GM12801 (cell line): ENCODE measurements around the gene KLB.

Source experiments
- TF ChIP-seq, protein P1 (sequence below): IDR thresholded peaks from one replicate; pipeline ENCODE4 v1.5.1; 2011; ENCODE audit warnings: control low read depth; ENCODE audit not compliant: insufficient read length; ENCODE audit errors: extremely low read depth

KLB gene

DNA sequence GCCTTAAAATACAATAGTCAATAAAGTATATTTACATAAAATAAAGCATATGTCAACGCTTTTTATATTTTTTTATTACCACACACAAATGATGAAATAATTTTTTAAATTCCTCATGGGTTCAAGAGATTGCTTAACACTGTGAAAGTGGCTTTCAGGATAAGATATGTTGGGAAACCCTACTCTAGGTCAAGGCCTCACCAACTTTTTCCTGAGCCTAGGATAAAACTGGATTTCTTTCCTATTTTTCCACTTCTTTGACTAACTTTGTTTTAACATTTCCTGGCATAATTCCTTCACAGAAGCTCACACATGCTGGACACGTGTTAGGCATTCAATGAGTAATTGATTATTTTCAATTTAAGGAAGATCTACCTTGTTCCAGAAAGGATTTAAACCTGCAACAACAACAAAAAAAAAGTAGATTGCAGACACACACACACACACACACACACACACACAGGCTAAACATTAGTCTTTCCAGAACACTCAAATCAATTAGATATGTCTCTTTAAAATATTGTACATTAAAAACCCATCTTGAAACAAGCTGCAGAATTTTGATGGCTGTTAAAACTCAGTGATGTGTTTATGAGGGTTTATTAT is 9.1 kb downstream of the KLB start:
- TF ChIP-seq, protein P1, sequence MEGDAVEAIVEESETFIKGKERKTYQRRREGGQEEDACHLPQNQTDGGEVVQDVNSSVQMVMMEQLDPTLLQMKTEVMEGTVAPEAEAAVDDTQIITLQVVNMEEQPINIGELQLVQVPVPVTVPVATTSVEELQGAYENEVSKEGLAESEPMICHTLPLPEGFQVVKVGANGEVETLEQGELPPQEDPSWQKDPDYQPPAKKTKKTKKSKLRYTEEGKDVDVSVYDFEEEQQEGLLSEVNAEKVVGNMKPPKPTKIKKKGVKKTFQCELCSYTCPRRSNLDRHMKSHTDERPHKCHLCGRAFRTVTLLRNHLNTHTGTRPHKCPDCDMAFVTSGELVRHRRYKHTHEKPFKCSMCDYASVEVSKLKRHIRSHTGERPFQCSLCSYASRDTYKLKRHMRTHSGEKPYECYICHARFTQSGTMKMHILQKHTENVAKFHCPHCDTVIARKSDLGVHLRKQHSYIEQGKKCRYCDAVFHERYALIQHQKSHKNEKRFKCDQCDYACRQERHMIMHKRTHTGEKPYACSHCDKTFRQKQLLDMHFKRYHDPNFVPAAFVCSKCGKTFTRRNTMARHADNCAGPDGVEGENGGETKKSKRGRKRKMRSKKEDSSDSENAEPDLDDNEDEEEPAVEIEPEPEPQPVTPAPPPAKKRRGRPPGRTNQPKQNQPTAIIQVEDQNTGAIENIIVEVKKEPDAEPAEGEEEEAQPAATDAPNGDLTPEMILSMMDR = no peak

DNA sequence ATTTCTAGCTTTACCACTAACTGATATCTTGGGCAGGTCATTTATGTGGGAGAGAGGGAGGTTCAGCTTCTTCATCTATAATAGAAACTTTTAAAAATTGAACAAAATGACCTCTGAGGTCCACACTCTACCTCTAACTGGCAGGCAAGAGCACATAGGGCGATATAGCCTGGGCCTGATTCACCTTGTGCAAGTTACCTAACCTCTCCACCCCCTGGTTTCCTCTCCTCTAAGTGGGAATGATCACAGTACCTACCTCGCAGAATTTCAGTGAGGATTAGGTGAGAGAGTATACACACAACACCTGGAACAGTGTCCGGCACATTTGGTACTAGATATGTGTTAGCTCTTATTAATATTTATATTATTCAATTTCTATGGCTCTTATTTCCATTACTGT is 15.5 kb downstream of the KLB start:
- TF ChIP-seq, protein P1 = no peak

DNA sequence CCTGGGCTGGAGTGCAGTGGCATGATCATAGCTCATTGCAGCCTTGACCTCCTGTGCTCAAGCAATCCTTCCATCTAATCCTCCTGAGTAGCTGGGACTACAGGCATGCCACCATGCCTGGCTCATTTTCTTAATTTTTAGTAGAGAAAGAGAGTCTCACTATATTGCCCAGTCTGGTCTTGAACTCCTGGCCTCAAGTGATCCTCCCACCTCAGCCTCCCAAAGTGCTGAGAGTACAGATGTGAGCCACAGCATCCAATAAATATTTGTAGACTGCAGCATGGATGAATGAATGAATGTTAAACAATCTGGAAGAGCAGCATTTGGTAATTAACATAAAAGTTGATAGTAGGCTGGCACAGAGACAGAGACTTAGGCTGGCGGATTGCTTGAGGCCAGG is 20.0 kb downstream of the KLB start:
- TF ChIP-seq, protein P1 = no peak

DNA sequence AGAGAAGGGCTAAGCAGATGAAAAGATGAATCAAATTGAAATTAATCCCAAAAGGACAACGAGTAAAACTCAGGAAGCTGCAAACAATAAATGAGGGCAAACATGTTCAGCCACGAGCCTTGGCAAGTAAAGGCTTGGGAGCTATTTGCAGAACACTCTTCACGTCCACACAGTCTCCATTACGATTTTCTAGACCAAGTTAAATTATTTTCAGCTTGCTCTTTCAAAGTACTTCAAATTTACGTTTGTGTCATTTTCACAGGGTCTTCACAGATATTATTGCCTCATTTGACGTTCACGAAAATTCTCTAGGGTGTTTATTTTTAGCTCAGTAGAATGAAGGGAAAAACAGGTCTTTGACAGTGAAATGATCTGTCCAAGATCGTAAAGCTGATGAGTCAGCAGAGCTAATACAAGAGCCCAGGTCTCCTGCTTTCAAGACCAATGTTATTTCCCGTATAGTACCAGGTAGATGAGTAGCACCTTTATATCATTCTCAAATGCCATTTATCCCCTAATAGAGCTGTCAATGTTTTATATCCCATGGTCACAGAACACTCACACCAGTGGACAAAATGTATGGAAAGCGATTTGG is 20.9 kb downstream of the KLB start:
- TF ChIP-seq, protein P1 = no peak

DNA sequence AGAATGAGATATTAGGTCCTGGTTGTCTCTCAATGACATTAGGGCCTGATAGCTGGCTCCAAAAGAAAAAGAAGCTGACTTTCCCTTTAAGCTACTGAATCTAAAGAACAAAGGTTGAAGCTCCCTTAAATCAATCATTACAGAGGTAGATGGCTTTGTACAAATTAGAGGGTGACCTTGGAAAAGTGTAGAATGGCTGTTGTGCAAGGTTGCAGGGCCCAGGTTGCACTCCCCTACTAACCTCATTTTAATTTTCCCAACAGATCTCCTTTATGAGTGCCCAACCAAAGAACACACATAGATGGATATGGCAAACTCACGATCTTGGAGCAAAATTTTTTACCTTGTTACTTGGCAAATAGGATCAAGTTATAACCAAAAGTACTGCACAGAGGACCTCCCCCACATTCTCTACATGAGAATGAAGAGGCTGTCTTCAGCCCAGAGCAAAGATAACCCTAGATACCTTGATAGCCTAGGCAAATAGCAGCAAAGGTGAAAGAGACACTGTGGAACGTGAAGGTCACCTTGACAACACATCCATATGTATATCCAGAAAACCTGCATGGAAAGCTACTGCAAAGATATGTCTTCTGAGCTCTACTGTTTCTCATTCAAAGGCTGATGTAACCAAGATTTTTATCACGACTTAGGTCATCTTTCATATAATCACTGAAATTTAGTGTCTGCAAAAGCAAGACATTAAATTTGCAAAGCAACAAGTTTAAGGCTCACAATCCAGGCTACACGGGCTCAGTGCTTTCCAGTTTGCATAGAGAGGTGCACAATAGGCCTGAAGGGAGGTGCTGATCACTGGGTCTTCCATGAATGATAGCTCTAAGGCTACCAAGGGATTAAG is 23.0 kb downstream of the KLB start:
- TF ChIP-seq, protein P1 = no peak

DNA sequence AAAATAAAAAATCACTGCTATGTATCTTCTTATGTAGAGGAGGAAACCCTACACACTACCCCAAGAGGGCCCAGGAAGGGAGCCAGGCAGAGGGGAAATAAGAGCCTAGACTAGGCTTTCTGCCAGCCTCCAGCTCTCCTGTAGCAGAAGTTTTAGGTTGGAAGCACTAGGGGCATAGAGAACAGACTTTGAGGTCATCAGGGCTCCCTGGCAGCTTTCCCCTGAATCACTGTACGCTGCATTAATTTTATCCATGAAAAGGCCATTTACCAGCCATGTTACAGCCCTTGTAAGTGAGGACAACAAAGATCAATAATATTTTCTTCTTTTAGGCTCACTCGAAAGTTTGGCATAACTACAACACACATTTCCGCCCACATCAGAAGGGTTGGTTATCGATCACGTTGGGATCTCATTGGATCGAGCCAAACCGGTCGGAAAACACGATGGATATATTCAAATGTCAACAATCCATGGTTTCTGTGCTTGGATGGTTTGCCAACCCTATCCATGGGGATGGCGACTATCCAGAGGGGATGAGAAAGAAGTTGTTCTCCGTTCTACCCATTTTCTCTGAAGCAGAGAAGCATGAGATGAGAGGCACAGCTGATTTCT is 27.3 kb downstream of the KLB start:
- TF ChIP-seq, protein P1 = no peak
